ENCODE data around the gene ZNF324. TPM values are rescaled to one million over a fixed set of nuclear protein-coding genes. Genes with fewer than 3 reads are reported as not detected.

The ZNF324 gene
- total and polyA plus RNA-seq, 4 donors: 2.3 to 8.4 (median 5.5) TPM

DNA sequence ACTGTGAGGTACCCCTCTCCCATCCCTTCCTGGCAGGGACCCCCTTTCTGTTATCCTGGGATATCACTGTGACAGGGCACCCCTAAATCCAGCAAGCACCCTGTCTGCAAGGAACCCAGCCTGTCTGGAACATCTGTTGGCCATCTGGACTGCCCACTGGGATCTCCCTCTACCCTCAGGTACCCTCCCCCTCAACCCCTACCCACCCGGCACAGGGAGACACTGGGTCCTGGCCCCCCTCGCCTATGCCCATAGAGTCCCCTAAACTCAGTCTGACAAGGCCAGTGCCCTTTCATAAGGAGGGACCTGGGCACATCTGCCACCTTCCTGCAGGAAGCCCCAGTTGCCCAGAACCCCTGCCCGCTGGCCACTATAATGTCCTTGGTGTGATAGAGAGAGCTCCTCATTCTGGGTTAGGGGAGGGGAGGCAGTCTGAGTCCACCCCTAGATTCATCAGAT lies 47.7 kb downstream of the ZNF324 start:
- Histone ChIP-seq H3K27me3 (ENCODE audit: control insufficient read depth in 4 of 4, insufficient read depth in 4 of 4, low read length in 3 of 4) (no peaks in the 10 kb centered on the region), H3K9me3 (ENCODE audit: control insufficient read depth in 4 of 4, low read length in 3 of 4) (no peaks in the 10 kb centered on the region), H3K9ac (ENCODE audit: low read depth in 1 of 2, low read length in 2 of 2) (no peak overlapping the region), H3K27ac (ENCODE audit: low read depth in 1 of 2, low read length in 2 of 2) (no peak overlapping the region), H3K4me3 (ENCODE audit: low read depth in 1 of 3, low read length in 3 of 3) (peak overlapping the region in 2 of 3 donors; percentile 42 to 45), H3K4me1 (ENCODE audit: control insufficient read depth in 4 of 4, insufficient read depth in 4 of 4, low read length in 3 of 4) (peaks cover 16 to 76% (median 49%) of the 10 kb centered on the region in 4 donors), H3K36me3 (ENCODE audit: control insufficient read depth in 4 of 4, insufficient read depth in 3 of 4, low read depth in 1 of 4, low read length in 3 of 4) (peaks cover 0 to 9% (median 3%) of the 10 kb centered on the region in 4 donors)
- no peak for DNase-seq (ENCODE audit: low spot score)
- TF ChIP-seq RXRA (IDR thresholded peaks at IDR 0.05): no peak
- TF ChIP-seq EGR1 (IDR thresholded peaks at IDR 0.05; ENCODE audit: low read depth in 2 of 2): no peak
- TF ChIP-seq HNF4G (IDR thresholded peaks at IDR 0.05): no peak
- TF ChIP-seq, protein P1, sequence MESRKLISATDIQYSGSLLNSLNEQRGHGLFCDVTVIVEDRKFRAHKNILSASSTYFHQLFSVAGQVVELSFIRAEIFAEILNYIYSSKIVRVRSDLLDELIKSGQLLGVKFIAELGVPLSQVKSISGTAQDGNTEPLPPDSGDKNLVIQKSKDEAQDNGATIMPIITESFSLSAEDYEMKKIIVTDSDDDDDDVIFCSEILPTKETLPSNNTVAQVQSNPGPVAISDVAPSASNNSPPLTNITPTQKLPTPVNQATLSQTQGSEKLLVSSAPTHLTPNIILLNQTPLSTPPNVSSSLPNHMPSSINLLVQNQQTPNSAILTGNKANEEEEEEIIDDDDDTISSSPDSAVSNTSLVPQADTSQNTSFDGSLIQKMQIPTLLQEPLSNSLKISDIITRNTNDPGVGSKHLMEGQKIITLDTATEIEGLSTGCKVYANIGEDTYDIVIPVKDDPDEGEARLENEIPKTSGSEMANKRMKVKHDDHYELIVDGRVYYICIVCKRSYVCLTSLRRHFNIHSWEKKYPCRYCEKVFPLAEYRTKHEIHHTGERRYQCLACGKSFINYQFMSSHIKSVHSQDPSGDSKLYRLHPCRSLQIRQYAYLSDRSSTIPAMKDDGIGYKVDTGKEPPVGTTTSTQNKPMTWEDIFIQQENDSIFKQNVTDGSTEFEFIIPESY (IDR thresholded peaks at IDR 0.05): no peak
- TF ChIP-seq RAD21 (IDR thresholded peaks at IDR 0.05): no peak
- TF ChIP-seq, protein P2, sequence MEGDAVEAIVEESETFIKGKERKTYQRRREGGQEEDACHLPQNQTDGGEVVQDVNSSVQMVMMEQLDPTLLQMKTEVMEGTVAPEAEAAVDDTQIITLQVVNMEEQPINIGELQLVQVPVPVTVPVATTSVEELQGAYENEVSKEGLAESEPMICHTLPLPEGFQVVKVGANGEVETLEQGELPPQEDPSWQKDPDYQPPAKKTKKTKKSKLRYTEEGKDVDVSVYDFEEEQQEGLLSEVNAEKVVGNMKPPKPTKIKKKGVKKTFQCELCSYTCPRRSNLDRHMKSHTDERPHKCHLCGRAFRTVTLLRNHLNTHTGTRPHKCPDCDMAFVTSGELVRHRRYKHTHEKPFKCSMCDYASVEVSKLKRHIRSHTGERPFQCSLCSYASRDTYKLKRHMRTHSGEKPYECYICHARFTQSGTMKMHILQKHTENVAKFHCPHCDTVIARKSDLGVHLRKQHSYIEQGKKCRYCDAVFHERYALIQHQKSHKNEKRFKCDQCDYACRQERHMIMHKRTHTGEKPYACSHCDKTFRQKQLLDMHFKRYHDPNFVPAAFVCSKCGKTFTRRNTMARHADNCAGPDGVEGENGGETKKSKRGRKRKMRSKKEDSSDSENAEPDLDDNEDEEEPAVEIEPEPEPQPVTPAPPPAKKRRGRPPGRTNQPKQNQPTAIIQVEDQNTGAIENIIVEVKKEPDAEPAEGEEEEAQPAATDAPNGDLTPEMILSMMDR (IDR thresholded peaks at IDR 0.05; ENCODE audit: low read depth, low read length, missing input control): no peak
- TF ChIP-seq JUND (IDR thresholded peaks at IDR 0.05): no peak
- TF ChIP-seq, protein P3, sequence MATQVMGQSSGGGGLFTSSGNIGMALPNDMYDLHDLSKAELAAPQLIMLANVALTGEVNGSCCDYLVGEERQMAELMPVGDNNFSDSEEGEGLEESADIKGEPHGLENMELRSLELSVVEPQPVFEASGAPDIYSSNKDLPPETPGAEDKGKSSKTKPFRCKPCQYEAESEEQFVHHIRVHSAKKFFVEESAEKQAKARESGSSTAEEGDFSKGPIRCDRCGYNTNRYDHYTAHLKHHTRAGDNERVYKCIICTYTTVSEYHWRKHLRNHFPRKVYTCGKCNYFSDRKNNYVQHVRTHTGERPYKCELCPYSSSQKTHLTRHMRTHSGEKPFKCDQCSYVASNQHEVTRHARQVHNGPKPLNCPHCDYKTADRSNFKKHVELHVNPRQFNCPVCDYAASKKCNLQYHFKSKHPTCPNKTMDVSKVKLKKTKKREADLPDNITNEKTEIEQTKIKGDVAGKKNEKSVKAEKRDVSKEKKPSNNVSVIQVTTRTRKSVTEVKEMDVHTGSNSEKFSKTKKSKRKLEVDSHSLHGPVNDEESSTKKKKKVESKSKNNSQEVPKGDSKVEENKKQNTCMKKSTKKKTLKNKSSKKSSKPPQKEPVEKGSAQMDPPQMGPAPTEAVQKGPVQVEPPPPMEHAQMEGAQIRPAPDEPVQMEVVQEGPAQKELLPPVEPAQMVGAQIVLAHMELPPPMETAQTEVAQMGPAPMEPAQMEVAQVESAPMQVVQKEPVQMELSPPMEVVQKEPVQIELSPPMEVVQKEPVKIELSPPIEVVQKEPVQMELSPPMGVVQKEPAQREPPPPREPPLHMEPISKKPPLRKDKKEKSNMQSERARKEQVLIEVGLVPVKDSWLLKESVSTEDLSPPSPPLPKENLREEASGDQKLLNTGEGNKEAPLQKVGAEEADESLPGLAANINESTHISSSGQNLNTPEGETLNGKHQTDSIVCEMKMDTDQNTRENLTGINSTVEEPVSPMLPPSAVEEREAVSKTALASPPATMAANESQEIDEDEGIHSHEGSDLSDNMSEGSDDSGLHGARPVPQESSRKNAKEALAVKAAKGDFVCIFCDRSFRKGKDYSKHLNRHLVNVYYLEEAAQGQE (IDR thresholded peaks at IDR 0.05): no peak
- TF ChIP-seq, protein P4, sequence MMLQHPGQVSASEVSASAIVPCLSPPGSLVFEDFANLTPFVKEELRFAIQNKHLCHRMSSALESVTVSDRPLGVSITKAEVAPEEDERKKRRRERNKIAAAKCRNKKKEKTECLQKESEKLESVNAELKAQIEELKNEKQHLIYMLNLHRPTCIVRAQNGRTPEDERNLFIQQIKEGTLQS (IDR thresholded peaks at IDR 0.05): no peak
- TF ChIP-seq SP1 (IDR thresholded peaks at IDR 0.05): no peak
- no peak for TF ChIP-seq TAF1 (conservative IDR thresholded peaks at IDR 0.05)
- no peak for TF ChIP-seq FOXA2 (IDR thresholded peaks at IDR 0.05)
- TF ChIP-seq NR2F2 (IDR thresholded peaks at IDR 0.05): no peak
- TF ChIP-seq, protein P5, sequence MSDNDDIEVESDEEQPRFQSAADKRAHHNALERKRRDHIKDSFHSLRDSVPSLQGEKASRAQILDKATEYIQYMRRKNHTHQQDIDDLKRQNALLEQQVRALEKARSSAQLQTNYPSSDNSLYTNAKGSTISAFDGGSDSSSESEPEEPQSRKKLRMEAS (IDR thresholded peaks at IDR 0.05): no peak
- TF ChIP-seq YY1 (IDR thresholded peaks at IDR 0.05): no peak
- no peak for TF ChIP-seq FOXA1 (IDR thresholded peaks at IDR 0.05)
- no peak for TF ChIP-seq GABPA (IDR thresholded peaks at IDR 0.05 in 1 of 2, conservative IDR thresholded peaks at IDR 0.05 in 1 of 2)
- TF ChIP-seq HNF4A (conservative IDR thresholded peaks at IDR 0.05): no peak
- WGBS: 71% methylated on average over 3 of the region's 3 CpGs

All from liver (tissue), 9 donors.